Naive thymus-derived CD4-positive, alpha-beta T cell (primary cell): Measurements from ENCODE around the gene ACTMAP. TPM values are rescaled to one million over a fixed set of nuclear protein-coding genes. Genes with fewer than 3 reads are reported as not detected.

Source experiments
- ATAC-seq: fragments of 150-1000 bp; cut with Tn5 transposase; 2 replicates; pipeline ENCODE4 v1.10.0; 2021; ENCODE audit warnings: mild to moderate bottlenecking, moderate library complexity
- CTCF ChIA-PET: fragments of 350-600 bp; sonication (Branson Sonifier 250); formaldehyde crosslinking; loops from one replicate; lab custom pipeline; 2021; ENCODE audit warnings: antibody characterized with exemption; lab: Charles Lee
- POLR2A ChIA-PET: fragments of 350-600 bp; sonication (Branson Sonifier 250); formaldehyde crosslinking; loops from one replicate; lab custom pipeline; 2021; ENCODE audit warnings: antibody characterized with exemption, inconsistent platforms; lab: Charles Lee
- DNase-seq, 9 donors: peaks; one replicate each; pipeline versions ENCODE4 v3.0.0 to v3.0.0-alpha.2; 2020 to 2022; ENCODE audit warnings: mixed read lengths in 1 of 9
- H3K27ac ChIP-seq: one replicate; pipeline ENCODE4 v1.7.0; 2013; ENCODE audit warnings: mild to moderate bottlenecking, low read depth, low read length, moderate library complexity
- H3K27me3 ChIP-seq, 2 donors: one replicate each; pipeline ENCODE4 v1.7.0; 2013; ENCODE audit warnings: low read length in 2 of 2, mild to moderate bottlenecking in 2 of 2, moderate library complexity in 2 of 2; ENCODE audit not compliant: control insufficient read depth in 2 of 2, insufficient read depth in 2 of 2
- H3K36me3 ChIP-seq, 3 experiments: 1 replicate in 2 of 3; 2 replicates in 1 of 3; pipeline ENCODE4 v1.7.0; 2013; ENCODE audit warnings: low read length in 3 of 3, mild to moderate bottlenecking in 3 of 3, moderate library complexity in 1 of 3; ENCODE audit not compliant: insufficient read depth in 3 of 3, control insufficient read depth in 2 of 3
- H3K4me1 ChIP-seq, 2 donors: one replicate each; pipeline ENCODE4 v1.7.0; 2013; ENCODE audit warnings: low read length in 2 of 2, mild to moderate bottlenecking in 2 of 2, moderate library complexity in 1 of 2; ENCODE audit not compliant: control insufficient read depth in 2 of 2, insufficient read depth in 2 of 2
- H3K4me3 ChIP-seq: 2 replicates; pipeline ENCODE4 v1.7.0; 2013; ENCODE audit warnings: mild to moderate bottlenecking, low read length
- H3K9me3 ChIP-seq, 3 experiments: 1 replicate in 2 of 3; 2 replicates in 1 of 3; pipeline ENCODE4 v1.7.0; 2013; ENCODE audit warnings: low read length in 3 of 3; ENCODE audit not compliant: control insufficient read depth in 2 of 3
- H3K27ac Mint-ChIP-seq, 9 donors: one replicate each; pipeline ENCODE4 v1.8.0; 2020 to 2022; ENCODE audit warnings: mixed read lengths in 9 of 9, mild to moderate bottlenecking in 8 of 9, moderate library complexity in 5 of 9, inconsistent platforms in 2 of 9
- H3K27me3 Mint-ChIP-seq, 5 donors: one replicate each; pipeline ENCODE4 v1.8.0; 2021 to 2022; ENCODE audit warnings: mixed read lengths in 5 of 5, mild to moderate bottlenecking in 1 of 5
- H3K36me3 Mint-ChIP-seq, 5 donors: one replicate each; pipeline ENCODE4 v1.8.0; 2020 to 2022; ENCODE audit warnings: mixed read lengths in 5 of 5, mild to moderate bottlenecking in 3 of 5, inconsistent platforms in 1 of 5
- H3K4me1 Mint-ChIP-seq, 7 donors: one replicate each; pipeline ENCODE4 v1.8.0; 2020 to 2022; ENCODE audit warnings: mixed read lengths in 7 of 7, mild to moderate bottlenecking in 3 of 7, inconsistent platforms in 1 of 7
- H3K4me3 Mint-ChIP-seq, 10 donors: one replicate each; pipeline ENCODE4 v1.8.0; 2020 to 2022; ENCODE audit warnings: mild to moderate bottlenecking in 10 of 10, mixed read lengths in 10 of 10, moderate library complexity in 6 of 10, inconsistent platforms in 2 of 10
- H3K9me3 Mint-ChIP-seq, 11 donors: one replicate each; pipeline ENCODE4 v1.8.0; 2020 to 2022; ENCODE audit warnings: mixed read lengths in 11 of 11, mild to moderate bottlenecking in 4 of 11, inconsistent platforms in 1 of 11, moderate library complexity in 1 of 11
- intact Hi-C, 2 donors: fragments of 100-400 bp; cut with micrococcal nuclease; formaldehyde crosslinking; loops; one replicate each; pipeline ENCODE4 v1.15.1; 2023
- polyA plus RNA-seq, 2 donors: library from polyadenylated mRNA; unstranded; fragments of 300-500 nt; fragmentation: Illumina TruSeq; gene quantifications; one replicate each; pipeline ENCODE4 v1.2.3, GENCODE V29; 2021
- total RNA-seq, 6 experiments: library from RNA in 5 of 6; stranded (reverse) in 5 of 6; gene quantifications; 1 replicate in 5 of 6; 2 replicates in 1 of 6; pipeline ENCODE4 v1.2.3 and lab custom pipeline; 2021 to 2026

The ACTMAP gene
- total and polyA plus RNA-seq, 7 experiments from 2014 or later: 3.2 to 13.7 (median 7.3) TPM

- Histone ChIP-seq H3K4me3 (no peak overlapping the region), H3K9me3 (no peaks in the 10 kb centered on the region), H3K27me3 (no peaks in the 10 kb centered on the region), H3K27ac (no peak overlapping the region), H3K4me1 (peaks cover 8 to 17% of the 10 kb centered on the region in 2 donors), H3K36me3 (peaks cover 32 to 83% (median 59%) of the 10 kb centered on the region in 3 experiments)
- Mint-ChIP-seq H3K4me1 (peaks cover 10 to 52% (median 43%) of the 10 kb centered on the region in 7 donors), H3K36me3 (peaks cover 13 to 63% (median 52%) of the 10 kb centered on the region in 5 donors), H3K9me3 (no peaks in the 10 kb centered on the region), H3K27ac (peak overlapping the region in 5 of 9 donors; percentile 20 to 74 (median 53)), H3K4me3 (no peak overlapping the region), H3K27me3 (no peaks in the 10 kb centered on the region)
- ChIA-PET CTCF (no interaction called here), POLR2A (no interaction called here)
- intact Hi-C loops: no loop called here
- no peak for ATAC-seq
- DNase-seq: no peak
Observed at GRCh38 chr19:40762754-40763470, 12.6 kb upstream of the ACTMAP start.

GRCh38 chr19:40759352-40759751 is 9.1 kb upstream of the ACTMAP start:
- Histone ChIP-seq H3K4me3 (no peak overlapping the region), H3K27ac (no peak overlapping the region), H3K36me3 (peaks cover 34 to 82% (median 57%) of the 10 kb centered on the region in 3 experiments), H3K4me1 (peaks cover 27 to 30% of the 10 kb centered on the region in 2 donors), H3K27me3 (no peaks in the 10 kb centered on the region), H3K9me3 (no peaks in the 10 kb centered on the region)
- DNase-seq: no peak
- ChIA-PET POLR2A (interaction anchor here (0.9 kb wide), 1 partner anchor 10 kb away, joined by 4 read pairs; no protein-coding TSS in a partner anchor), CTCF (interaction anchor here (2.6 kb wide), 1 partner anchor 19 kb away, joined by 6 read pairs; the partner anchor contains the start of gene RAB4B)
- peaks cover 26 to 66% (median 54%) of the 10 kb centered on the region in 7 donors for H3K4me1 Mint-ChIP-seq
- ATAC-seq: no peak
- peaks cover 13 to 63% (median 55%) of the 10 kb centered on the region in 5 donors for H3K36me3 Mint-ChIP-seq
- no peaks in the 10 kb centered on the region for H3K9me3 Mint-ChIP-seq
- no peaks in the 10 kb centered on the region for H3K27me3 Mint-ChIP-seq
- peak overlapping the region in 3 of 9 donors; percentile 15 to 69 (median 54) for H3K27ac Mint-ChIP-seq
- no peak overlapping the region for H3K4me3 Mint-ChIP-seq
- intact Hi-C loops: no loop called here

GRCh38 chr19:40758491-40758890 is 8.2 kb upstream of the ACTMAP start:
- Mint-ChIP-seq H3K27ac (peak overlapping the region in 2 of 9 donors; percentile 42 to 70), H3K4me1 (peaks cover 23 to 62% (median 51%) of the 10 kb centered on the region in 7 donors), H3K9me3 (no peaks in the 10 kb centered on the region), H3K36me3 (peaks cover 5 to 57% (median 50%) of the 10 kb centered on the region in 5 donors), H3K27me3 (no peaks in the 10 kb centered on the region), H3K4me3 (peak overlapping the region in 1 of 10 donors; percentile 26)
- H3K36me3 ChIP-seq: peaks cover 25 to 73% (median 49%) of the 10 kb centered on the region in 3 experiments
- DNase-seq: no peak
- no peaks in the 10 kb centered on the region for H3K27me3 ChIP-seq
- ATAC-seq: no peak
- ChIA-PET POLR2A (interaction anchor here (0.6 to 1.5 kb wide), 4 partner anchors 8 to 148 kb away, joined by 3 to 7 read pairs (median 4); partner anchors contain the start of genes ACTMAP and RAB4B), CTCF (interaction anchor here (2.6 kb wide), 1 partner anchor 20 kb away, joined by 6 read pairs; the partner anchor contains the start of gene RAB4B)
- no peak overlapping the region for H3K27ac ChIP-seq
- peaks cover 30 to 32% of the 10 kb centered on the region in 2 donors for H3K4me1 ChIP-seq
- intact Hi-C loops: no loop called here
- H3K4me3 ChIP-seq: no peak overlapping the region
- H3K9me3 ChIP-seq: no peaks in the 10 kb centered on the region

GRCh38 chr19:40756502-40757110 is 6.3 kb upstream of the ACTMAP start:
- CTCF ChIA-PET: interaction anchor here (2.6 kb wide), 1 partner anchor 22 kb away, joined by 6 read pairs; the partner anchor contains the start of gene RAB4B
- peaks cover 9 to 54% (median 31%) of the 10 kb centered on the region in 3 experiments for H3K36me3 ChIP-seq
- peak overlapping the region in 8 of 9 donors; percentile 10 to 83 (median 62) for H3K27ac Mint-ChIP-seq
- ATAC-seq: no peak
- POLR2A ChIA-PET: interaction anchor here (0.6 to 1.1 kb wide), 4 partner anchors 10 to 600 kb away, joined by 3 to 4 read pairs (median 3); no protein-coding TSS in a partner anchor
- DNase-seq: peak in 1 of 9 donors; percentile 42
- no peaks in the 10 kb centered on the region for H3K27me3 ChIP-seq
- H3K27me3 Mint-ChIP-seq: no peaks in the 10 kb centered on the region
- H3K4me3 ChIP-seq: no peak overlapping the region
- intact Hi-C loops: no loop called here
- no peaks in the 10 kb centered on the region for H3K9me3 ChIP-seq
- H3K36me3 Mint-ChIP-seq: peaks cover 0 to 54% (median 35%) of the 10 kb centered on the region in 5 donors
- H3K4me1 ChIP-seq: peaks cover 26 to 40% of the 10 kb centered on the region in 2 donors
- H3K4me3 Mint-ChIP-seq: peak overlapping the region in 8 of 10 donors; percentile 19 to 81 (median 54)
- no peak overlapping the region for H3K27ac ChIP-seq
- H3K4me1 Mint-ChIP-seq: peaks cover 29 to 68% (median 50%) of the 10 kb centered on the region in 7 donors
- no peaks in the 10 kb centered on the region for H3K9me3 Mint-ChIP-seq

- ChIA-PET POLR2A (interaction anchor here (0.6 to 1.1 kb wide), 8 partner anchors 11 to 601 kb away, joined by 3 to 7 read pairs (median 4); partner anchors contain the start of genes EGLN2 and RAB4B), CTCF (interaction anchor here (0.5 to 0.9 kb wide), 2 partner anchors 51 to 57 kb away, joined by 4 read pairs; no protein-coding TSS in a partner anchor)
- intact Hi-C loops: no loop called here
- Mint-ChIP-seq H3K27me3 (no peaks in the 10 kb centered on the region), H3K9me3 (no peaks in the 10 kb centered on the region), H3K4me1 (peaks cover 35 to 65% (median 53%) of the 10 kb centered on the region in 7 donors), H3K27ac (peak overlapping the region in 7 of 9 donors; percentile 23 to 67 (median 42)), H3K4me3 (peak overlapping the region in 9 of 10 donors; percentile 50 to 92 (median 68)), H3K36me3 (peaks cover 0 to 58% (median 31%) of the 10 kb centered on the region in 5 donors)
- H3K27ac ChIP-seq: peak overlapping the region; percentile 41
- no peaks in the 10 kb centered on the region for H3K9me3 ChIP-seq
- H3K4me3 ChIP-seq: no peak overlapping the region
- DNase-seq (no peak), ATAC-seq (no peak)
- H3K27me3 ChIP-seq: no peaks in the 10 kb centered on the region
- peaks cover 9 to 47% (median 26%) of the 10 kb centered on the region in 3 experiments for H3K36me3 ChIP-seq
- H3K4me1 ChIP-seq: peaks cover 25 to 40% of the 10 kb centered on the region in 2 donors
Observed at GRCh38 chr19:40755791-40756190, 5.5 kb upstream of the ACTMAP start.

- POLR2A ChIA-PET: interaction anchor here (0.8 to 1.1 kb wide), 5 partner anchors 12 to 43 kb away, joined by 3 to 7 read pairs (median 4); partner anchors contain the start of genes EGLN2 and RAB4B
- H3K27me3 ChIP-seq: no peaks in the 10 kb centered on the region
- no peak overlapping the region for H3K4me3 ChIP-seq
- Mint-ChIP-seq H3K27me3 (no peaks in the 10 kb centered on the region), H3K9me3 (no peaks in the 10 kb centered on the region), H3K36me3 (peaks cover 0 to 52% (median 28%) of the 10 kb centered on the region in 5 donors), H3K4me3 (peak overlapping the region; percentile 50 to 92 (median 79)), H3K27ac (peak overlapping the region in 5 of 9 donors; percentile 9 to 93 (median 40)), H3K4me1 (peaks cover 35 to 65% (median 56%) of the 10 kb centered on the region in 7 donors)
- peak overlapping the region; percentile 42 for H3K27ac ChIP-seq
- H3K9me3 ChIP-seq: no peaks in the 10 kb centered on the region
- H3K4me1 ChIP-seq: peaks cover 25 to 40% of the 10 kb centered on the region in 2 donors
- ATAC-seq (no peak), DNase-seq (no peak)
- intact Hi-C loops: no loop called here
- CTCF ChIA-PET: interaction anchor here (0.9 to 2.1 kb wide), 2 partner anchors 22 to 51 kb away, joined by 4 to 7 read pairs; partner anchors contain the start of gene RAB4B
- H3K36me3 ChIP-seq: peaks cover 9 to 42% (median 21%) of the 10 kb centered on the region in 3 experiments
Observed at GRCh38 chr19:40755248-40755624, 5.0 kb upstream of the ACTMAP start.
